ENCODE results near the gene NAALADL1. TPM values are rescaled to one million over a fixed set of nuclear protein-coding genes. Genes with fewer than 3 reads are reported as not detected.
A peak's percentile ranks its signal among the peaks of the same experiment; 100 is the strongest.

NAALADL1 gene
- total and polyA plus RNA-seq, 7 donors = 8.8 to 73.1 (median 29.9) TPM

DNA sequence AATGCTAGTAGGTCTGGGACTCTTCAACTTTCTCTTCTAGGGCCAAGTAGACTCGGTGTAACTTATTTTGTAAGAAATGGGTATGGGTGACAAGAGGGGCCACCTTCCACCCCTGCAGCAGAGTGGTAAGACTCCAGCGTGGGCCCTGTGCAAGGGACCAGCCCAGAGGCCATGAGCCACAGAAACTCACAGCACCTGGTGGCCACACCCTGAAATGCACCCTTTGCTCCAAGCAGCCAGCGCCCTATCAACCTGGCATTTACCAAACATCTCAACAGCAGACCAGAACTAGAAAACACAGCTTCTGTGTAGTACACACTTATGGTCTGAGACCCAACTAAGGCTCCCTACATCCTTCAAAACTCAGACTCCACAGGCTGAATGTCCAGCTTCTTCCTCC lies 19.8 kb upstream of the NAALADL1 start:
- Histone ChIP-seq H3K9me3 (no peaks in the 10 kb centered on the region), H3K27me3 (no peaks in the 10 kb centered on the region), H3K4me3 (no peak overlapping the region), H3K4me1 (peaks cover 0 to 10% (median 0%) of the 10 kb centered on the region in 4 donors), H3K27ac (peak overlapping the region in 3 of 4 donors; percentile 30 to 48 (median 31)), H3K36me3 (no peaks in the 10 kb centered on the region)
- WGBS, 2 donors = 26 to 54% methylated on average over 3 of the region's 3 CpGs
- intact Hi-C loops (cut with DNase I) = no loop called here
- no peak for DNase-seq
- TF ChIP-seq POLR2AphosphoS5 (IDR thresholded peaks at IDR 0.05) (no peak), POLR2A (IDR thresholded peaks at IDR 0.05) (no peak), EP300 (IDR thresholded peaks at IDR 0.05) (no peak)
- TF ChIP-seq, protein P1, sequence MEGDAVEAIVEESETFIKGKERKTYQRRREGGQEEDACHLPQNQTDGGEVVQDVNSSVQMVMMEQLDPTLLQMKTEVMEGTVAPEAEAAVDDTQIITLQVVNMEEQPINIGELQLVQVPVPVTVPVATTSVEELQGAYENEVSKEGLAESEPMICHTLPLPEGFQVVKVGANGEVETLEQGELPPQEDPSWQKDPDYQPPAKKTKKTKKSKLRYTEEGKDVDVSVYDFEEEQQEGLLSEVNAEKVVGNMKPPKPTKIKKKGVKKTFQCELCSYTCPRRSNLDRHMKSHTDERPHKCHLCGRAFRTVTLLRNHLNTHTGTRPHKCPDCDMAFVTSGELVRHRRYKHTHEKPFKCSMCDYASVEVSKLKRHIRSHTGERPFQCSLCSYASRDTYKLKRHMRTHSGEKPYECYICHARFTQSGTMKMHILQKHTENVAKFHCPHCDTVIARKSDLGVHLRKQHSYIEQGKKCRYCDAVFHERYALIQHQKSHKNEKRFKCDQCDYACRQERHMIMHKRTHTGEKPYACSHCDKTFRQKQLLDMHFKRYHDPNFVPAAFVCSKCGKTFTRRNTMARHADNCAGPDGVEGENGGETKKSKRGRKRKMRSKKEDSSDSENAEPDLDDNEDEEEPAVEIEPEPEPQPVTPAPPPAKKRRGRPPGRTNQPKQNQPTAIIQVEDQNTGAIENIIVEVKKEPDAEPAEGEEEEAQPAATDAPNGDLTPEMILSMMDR (IDR thresholded peaks at IDR 0.05) = peak in 3 of 4 experiments; percentile 35 to 59 (median 52)

DNA sequence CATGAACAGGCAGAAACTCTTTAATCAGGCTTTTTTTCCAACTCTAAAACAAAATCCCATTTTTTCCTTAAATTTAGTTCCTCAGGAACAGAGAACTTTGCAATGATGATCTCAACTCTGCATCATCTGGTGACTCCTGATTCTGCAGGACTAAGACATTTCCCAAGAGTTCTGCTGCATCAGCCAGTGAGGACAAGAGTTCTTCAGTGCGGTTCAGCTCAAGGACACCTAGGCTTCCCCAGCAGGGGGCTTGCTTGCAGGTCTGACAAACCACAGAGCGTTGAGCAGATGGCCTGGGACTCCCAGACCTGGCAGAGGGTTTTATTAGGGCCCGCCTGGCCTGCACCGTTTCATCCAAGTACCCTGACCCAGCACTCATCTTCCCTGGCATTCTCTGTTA lies 19.1 kb upstream of the NAALADL1 start:
- H3K4me1 ChIP-seq = peaks cover 0 to 10% (median 0%) of the 10 kb centered on the region in 4 donors
- 81 to 85% methylated on average over 4 of the region's 4 CpGs for WGBS, 2 donors
- intact Hi-C loops (cut with DNase I) = no loop called here
- no peaks in the 10 kb centered on the region for H3K27me3 ChIP-seq
- no peak overlapping the region for H3K4me3 ChIP-seq
- no peaks in the 10 kb centered on the region for H3K9me3 ChIP-seq
- no peaks in the 10 kb centered on the region for H3K36me3 ChIP-seq
- peak overlapping the region in 3 of 4 donors; percentile 30 to 48 (median 31) for H3K27ac ChIP-seq
- TF ChIP-seq, protein P1 (IDR thresholded peaks at IDR 0.05) = no peak
- TF ChIP-seq POLR2AphosphoS5 (IDR thresholded peaks at IDR 0.05) (no peak), EP300 (IDR thresholded peaks at IDR 0.05) (no peak), POLR2A (IDR thresholded peaks at IDR 0.05) (no peak)
- no peak for DNase-seq

DNA sequence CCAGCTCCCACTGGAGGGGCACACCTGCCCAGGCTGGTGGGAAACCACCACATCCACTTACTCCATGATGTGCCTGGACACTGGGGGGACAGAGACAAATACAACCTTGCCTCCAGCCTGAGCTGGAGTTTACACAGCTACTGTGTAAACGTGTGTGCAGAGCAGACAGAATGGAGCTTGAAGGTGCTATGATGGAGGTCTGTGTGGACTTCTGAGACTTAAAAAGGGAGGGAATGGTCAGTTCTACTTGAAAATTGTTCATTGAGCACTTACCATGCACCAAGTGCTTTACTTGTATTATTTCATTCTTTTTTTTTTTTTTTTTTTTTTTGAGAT lies 14.2 kb upstream of the NAALADL1 start:
- H3K4me3 ChIP-seq = no peak overlapping the region
- no peak overlapping the region for H3K27ac ChIP-seq
- intact Hi-C loops (cut with DNase I) = no loop called here
- WGBS, 2 donors = 26 to 70% methylated on average over 1 of the region's 1 CpG
- DNase-seq = no peak
- peaks cover 0 to 4% (median 0%) of the 10 kb centered on the region in 4 donors for H3K4me1 ChIP-seq
- H3K36me3 ChIP-seq = no peaks in the 10 kb centered on the region
- TF ChIP-seq, protein P1 (IDR thresholded peaks at IDR 0.05) = no peak
- H3K27me3 ChIP-seq = no peaks in the 10 kb centered on the region
- no peaks in the 10 kb centered on the region for H3K9me3 ChIP-seq

DNA sequence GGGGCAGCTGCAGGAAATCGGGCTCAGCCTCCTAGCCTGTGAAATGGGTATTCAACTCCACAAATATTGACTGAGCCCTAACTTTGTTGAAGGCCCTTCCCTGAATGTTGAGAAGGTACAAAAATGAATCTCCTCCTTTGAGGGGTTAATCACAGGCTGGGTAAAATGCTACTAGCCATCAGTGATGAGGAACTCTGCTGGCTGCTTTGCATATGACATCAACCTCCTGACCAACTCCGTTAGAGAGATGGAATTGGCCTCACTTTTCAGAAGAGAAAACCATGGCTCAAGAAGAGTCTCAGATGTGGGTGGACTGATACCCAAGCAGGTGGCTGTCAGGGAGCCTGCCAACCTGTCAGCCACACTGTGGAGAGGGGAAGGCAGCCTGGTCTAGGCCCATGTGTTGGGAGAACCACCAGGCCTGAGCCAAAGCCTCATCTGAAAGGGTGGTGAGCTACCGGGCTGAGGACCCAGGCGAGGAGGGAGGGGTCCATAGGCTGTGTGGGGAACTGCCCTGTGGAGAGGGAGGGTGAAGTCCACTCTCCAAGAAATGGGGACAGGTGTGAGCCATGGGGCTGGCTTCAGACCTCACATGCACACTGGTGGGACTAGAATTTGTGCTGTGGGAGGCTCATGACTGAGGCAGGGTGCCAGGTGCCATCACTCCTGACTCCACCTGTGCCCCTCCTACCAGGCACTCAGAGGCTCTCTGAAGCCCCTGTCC lies 13.7 kb upstream of the NAALADL1 start:
- H3K27ac ChIP-seq = no peak overlapping the region
- intact Hi-C loops (cut with DNase I) = no loop called here
- no peaks in the 10 kb centered on the region for H3K4me1 ChIP-seq
- H3K27me3 ChIP-seq = no peaks in the 10 kb centered on the region
- no peak overlapping the region for H3K4me3 ChIP-seq
- H3K36me3 ChIP-seq = no peaks in the 10 kb centered on the region
- TF ChIP-seq POLR2AphosphoS5 (IDR thresholded peaks at IDR 0.05) (no peak), EP300 (IDR thresholded peaks at IDR 0.05) (no peak), POLR2A (IDR thresholded peaks at IDR 0.05) (no peak)
- H3K9me3 ChIP-seq = no peaks in the 10 kb centered on the region
- WGBS, 2 donors = 62 to 74% methylated on average over 4 of the region's 4 CpGs
- no peak for DNase-seq

GRCh38 chr11:65069217-65069616 lies 10.9 kb upstream of the NAALADL1 start:
- intact Hi-C loops (cut with DNase I) = no loop called here
- 44 to 46% methylated on average over 9 of the region's 9 CpGs for WGBS, 2 donors
- H3K9me3 ChIP-seq = no peaks in the 10 kb centered on the region

More at GRCh38 chr11:65069217-65069616, 10.9 kb upstream of the NAALADL1 start:
- H3K27ac ChIP-seq = no peak overlapping the region
- TF ChIP-seq EP300 (IDR thresholded peaks at IDR 0.05) (no peak), POLR2A (IDR thresholded peaks at IDR 0.05) (no peak), POLR2AphosphoS5 (IDR thresholded peaks at IDR 0.05) (no peak)
- TF ChIP-seq, protein P1 (IDR thresholded peaks at IDR 0.05) = no peak
- H3K4me1 ChIP-seq = no peaks in the 10 kb centered on the region
- no peaks in the 10 kb centered on the region for H3K36me3 ChIP-seq
- H3K27me3 ChIP-seq = no peaks in the 10 kb centered on the region
- DNase-seq = no peak
- no peak overlapping the region for H3K4me3 ChIP-seq

All from sigmoid colon (tissue), 7 donors.